HK-2 (cell line): Measurements from ENCODE around the gene FEM1A.
A peak's percentile ranks its signal among the peaks of the same experiment; 100 is the strongest.
"Not testable (repeated sequence)": the region's sequence is repeated elsewhere in the genome, so short reads cannot be mapped to it uniquely, and the experiment has no call there.

Experiments
- DNase-seq: peaks from one replicate; pipeline ENCODE4 v3.0.0-alpha.2; 2018; ENCODE audit not compliant: unreplicated experiment

FEM1A gene

GRCh38 chr19:4811328-4812131, 20.0 kb downstream of the FEM1A start:
- peak; percentile 74 for DNase-seq

GRCh38 chr19:4814625-4815425, 23.3 kb downstream of the FEM1A start:
- DNase-seq: no peak

GRCh38 chr19:4815426-4816201, 24.1 kb downstream of the FEM1A start:
- peak; percentile 84 for DNase-seq

DNA sequence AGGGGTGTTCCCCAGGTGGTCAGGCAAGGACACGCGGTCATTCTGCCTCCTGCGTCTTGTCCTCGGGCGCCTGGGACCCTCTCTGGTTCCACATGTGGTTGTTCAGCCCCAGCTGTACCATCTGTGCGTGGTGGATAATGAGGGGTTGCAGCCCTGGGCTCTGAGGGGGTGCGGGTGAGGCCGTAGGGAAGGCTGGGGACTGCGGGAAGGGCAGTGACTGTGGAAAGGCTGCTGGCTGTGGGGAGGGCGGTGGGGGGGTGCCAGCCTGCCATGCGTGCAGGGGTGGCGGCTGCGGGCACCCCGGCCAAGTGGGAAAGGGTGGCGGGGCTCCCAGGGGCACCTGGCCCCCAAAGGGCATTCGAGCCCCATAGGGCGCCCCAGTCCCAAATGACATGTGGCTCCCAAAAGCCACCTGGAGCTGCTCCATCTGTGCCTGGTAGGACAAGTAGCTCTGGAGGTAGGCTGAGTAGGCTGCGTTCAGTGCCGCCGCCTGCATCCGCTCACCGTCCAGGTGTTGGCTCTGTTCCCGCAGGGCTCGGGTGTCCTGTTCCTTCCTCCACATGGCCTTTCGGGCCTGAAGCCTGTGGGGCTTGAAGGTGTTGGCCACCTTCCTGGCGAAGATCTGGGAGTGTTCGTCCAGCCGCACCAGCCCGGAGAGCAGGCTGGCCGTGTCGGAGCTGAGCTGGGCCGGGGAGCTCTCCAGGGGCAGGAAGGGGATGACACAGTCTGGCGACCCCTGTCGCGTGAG, 24.8 kb downstream of the FEM1A start:
- DNase-seq: no peak

DNA sequence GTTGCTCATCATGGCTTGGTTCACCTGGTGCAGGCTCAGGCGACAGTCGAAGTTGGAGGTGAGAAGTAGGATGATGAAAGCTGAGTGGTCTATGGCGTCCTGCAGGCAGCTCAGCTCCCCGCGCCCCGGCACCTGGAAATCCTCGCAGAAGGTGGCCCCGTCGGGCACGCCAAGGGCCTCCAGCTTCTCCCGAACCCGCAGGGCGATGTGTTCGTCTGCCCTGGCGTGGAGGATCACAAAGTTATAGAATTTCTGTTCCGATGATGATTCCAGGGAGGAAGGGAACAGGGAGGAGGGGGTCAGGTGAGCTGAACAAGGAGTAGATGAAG, 25.4 kb downstream of the FEM1A start:
- no peak for DNase-seq

DNA sequence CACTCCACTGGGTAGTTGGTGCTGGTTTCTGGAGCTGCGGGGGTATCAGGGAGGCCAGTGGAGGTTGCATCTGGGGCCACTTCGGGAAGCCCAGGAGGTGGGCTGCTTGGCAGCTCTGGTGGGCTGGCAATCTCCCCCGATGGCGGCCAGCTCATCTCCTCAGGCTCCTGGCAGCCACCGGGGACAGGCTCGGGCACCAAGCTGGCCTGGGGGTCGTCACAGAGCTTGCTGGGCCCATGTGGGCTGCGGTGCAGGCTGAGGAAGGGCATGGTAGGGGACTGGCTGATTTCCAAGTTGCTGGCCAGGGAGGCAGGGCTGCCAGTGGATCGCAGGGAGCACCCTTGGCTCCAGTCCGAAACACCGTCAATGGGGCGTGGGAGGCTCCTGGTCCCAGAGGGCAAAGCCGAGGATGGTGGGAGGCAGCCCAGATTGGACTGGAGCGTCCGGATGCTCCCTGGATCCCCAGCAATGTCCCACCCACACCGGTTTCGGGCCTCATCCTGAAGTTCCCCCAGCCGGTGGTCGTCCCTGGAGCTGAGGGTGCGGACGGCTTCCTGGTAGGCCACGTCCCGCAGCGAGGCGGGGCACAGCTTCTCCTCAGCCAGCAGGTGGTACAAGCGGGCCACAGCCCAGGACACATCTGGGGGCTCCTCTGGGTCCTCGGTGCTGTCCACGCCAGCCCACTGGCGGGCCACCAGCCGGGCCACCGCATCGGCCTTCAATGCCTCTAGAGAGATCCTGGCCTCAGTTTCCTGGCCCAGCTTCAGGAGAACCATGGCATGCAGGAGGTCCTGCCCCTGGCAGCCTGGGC, 26.1 kb downstream of the FEM1A start:
- DNase-seq: no peak

DNA sequence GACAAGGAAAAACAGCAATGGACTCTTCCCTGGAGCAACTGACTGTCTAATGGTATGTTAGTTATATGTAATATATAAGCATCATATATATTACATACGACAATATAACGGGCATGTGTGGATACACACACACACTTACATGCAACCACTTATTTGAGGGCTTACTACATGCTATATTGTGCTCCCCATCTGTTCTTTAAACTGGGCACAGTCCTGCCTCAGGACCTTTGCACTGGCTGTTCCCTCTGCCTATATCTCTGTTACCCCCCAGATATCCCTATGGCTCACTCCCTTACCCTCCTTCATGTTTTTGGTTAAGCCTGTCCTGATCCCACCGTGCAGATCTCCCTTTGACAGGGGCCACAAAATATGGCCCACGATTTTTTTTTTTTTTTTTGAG, 29.7 kb downstream of the FEM1A start:
- no peak for DNase-seq

GRCh38 chr19:4822354-4822753, 30.8 kb downstream of the FEM1A start:
- DNase-seq: not testable (repeated sequence)

GRCh38 chr19:4823577-4823976, 32.0 kb downstream of the FEM1A start:
- no peak for DNase-seq

DNA sequence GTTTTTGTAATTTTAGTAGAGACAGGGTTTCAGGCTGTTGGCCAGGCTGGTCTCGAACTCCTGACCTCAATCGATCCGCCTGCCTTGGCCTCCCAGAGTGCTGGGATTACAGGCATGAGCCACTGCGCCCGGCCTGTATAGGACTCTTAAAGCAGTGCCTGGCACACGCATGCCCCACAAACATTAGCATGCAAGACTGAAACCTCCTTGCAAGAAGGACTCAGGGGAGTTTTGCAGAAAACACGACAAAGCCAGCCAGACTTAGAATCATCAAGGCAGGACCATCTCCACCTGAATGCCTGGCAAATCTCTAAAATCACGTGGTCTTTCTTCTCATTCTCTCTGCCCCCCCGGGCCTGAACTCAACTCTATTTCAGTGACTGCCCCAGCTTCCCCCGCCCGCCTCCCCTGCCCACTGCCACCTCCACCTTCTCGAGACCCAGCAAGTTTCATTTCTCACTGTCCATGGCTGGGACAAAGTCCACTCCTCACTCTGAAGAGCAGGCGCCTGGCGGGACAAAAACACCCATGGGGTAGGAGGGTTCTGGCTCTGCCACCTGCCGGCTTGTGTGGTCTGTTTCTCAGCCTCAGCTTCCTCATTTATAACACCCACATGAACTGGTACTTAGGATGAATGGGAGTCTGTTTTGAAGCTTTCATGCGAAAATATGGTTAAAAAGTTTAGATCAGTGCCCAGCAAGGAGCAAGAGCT, 37.6 kb downstream of the FEM1A start:
- DNase-seq: no peak

- DNase-seq: no peak
Measured at GRCh38 chr19:4830332-4830731, 38.8 kb downstream of the FEM1A start.

DNA sequence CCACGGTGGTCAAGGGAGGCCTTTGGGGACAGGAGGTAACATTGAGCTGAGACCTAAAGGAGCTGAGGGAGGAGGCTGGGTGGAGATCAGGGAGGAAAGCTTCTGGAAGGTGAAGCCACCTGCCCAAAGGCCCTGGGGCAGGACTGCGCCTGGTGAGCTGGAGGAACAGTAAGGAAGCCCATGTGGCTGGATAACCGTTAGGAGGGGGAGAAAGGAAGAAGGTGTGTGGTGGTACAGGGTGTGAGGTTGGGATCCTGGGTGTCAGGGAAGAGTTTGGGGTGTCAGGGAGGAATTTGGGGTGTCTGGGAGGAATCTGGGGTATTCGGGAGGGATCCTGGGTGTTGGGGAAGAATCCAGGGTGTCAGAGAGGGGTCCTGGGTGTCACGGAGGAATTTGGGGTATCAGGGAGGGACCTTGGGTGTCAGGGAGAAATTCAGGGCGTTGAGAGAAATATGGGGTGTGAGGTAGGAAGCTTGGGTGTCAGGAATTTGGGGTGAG, 39.3 kb downstream of the FEM1A start:
- no peak for DNase-seq

DNA sequence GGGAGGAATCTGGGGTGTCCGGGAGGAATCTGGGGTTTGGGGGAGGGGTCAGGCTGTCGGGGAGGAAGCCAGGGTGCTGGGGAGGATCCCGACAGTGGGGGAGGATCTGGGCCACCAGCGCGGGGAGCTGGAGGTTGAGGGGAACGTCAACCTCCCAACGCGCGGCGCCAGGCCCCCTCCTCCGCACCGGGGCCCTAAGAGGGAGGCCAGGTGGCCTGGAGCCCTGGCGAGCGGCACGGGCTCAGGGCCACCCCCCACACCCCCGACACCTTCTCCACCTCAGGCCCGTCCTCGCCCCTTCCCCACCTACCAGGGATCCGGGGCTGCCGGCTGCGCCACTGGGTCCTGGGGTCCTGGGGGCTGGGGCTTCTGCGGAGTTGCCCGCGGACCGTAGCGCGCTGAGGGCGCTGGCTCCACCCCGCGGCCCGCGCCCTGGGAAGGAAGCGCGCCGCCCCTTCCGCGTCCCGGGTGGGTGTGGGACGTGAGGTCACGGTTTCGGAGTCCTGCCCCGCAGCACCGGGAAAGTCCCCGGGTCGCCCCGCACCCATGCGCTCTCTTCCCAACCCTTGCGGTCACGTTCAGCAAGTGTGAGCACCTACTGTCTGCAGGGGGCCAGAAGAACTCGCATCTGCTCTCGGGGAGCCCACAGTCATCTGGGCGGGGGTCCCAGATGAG, 39.9 kb downstream of the FEM1A start, which contains the start of gene TICAM1:
Gene TICAM1 (minus strand): TSS at position 409 of the 675 bp plus-strand sequence. CDS start 13,335 bp downstream, outside the sequence.
- DNase-seq: peak; percentile 77

- not testable (repeated sequence) for DNase-seq
Measured at GRCh38 chr19:4831979-4832340, 40.4 kb downstream of the FEM1A start.

DNA sequence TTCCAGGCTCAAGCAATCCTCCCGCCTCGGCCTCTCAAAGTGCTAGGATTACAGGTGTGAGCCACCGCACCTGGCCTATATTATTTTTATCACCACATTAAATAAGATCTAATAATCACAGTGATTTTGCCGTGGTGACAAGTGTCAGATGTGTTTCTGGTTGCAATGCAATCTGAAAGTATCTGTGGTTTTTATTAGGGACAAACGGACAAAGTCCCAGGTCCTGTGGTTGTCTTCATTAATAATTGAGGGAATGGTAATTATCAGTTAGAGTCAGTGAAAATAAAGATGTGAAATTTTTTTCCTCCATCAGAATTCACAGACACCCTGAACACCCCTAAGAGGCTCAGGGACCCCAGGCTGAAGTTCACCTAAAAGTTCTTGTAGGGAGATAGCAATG, 41.2 kb downstream of the FEM1A start:
- no peak for DNase-seq

GRCh38 chr19:4839192-4839591, 47.7 kb downstream of the FEM1A start:
- no peak for DNase-seq

GRCh38 chr19:4843647-4843965, 52.1 kb downstream of the FEM1A start:
- DNase-seq: no peak

DNA sequence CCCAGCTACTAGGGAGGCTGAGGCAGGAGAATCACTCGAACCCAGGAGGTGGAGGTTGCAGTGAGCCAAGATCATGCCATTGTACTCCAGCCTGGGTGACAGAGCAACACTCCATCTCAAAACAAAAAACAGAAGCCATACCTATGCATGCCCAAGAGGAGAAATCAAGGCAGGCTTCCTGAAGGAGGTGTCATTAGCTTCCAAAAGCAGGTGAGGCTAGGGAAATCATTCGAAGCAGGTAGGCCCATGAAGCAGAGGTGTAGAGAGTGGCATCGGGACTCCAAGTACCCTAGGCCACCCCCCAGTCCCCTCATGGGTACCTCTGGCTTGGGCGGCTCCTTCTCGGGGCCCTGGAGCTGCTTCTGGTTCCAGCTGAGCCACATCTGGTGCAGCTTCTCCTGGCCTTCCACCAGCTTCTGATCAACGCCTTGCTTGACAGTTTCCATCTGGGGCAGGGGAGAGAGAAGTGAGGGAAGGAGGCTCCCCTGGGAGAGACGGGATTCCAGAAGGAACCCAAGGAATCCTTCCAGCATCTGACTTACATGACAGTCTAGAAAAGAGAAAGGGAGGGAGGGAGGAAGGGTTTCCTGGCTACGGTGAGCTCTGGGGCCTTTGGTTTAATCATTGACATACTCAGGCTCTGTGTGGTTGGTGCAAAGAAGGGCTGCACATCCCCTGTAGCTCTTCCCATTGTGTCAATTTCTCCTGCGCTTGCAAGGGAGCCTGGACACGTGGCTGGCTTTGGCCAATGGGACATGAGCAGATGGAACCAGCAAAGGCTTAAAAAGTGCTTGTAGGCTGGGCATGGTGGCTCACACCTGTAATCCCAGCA, 53.0 kb downstream of the FEM1A start:
- peak; percentile 59 for DNase-seq

GRCh38 chr19:4845975-4846374, 54.4 kb downstream of the FEM1A start:
- DNase-seq: peak; percentile 47
